Retinal pigment epithelial cell (primary cell): Measurements from ENCODE around the gene SMCO3.
"Not testable (repeated sequence)": the region's sequence is repeated elsewhere in the genome, so short reads cannot be mapped to it uniquely, and the experiment has no call there.

ENCODE experiments used
- DNase-seq: peaks from one replicate; pipeline ENCODE4 v3.0.0-alpha.2; 2010; ENCODE audit warnings: low read depth
- H3K4me3 ChIP-seq: 2 replicates; pipeline ENCODE4 v1.5.1; 2011; ENCODE audit warnings: mild to moderate bottlenecking, low read length, control low read depth, moderate library complexity
- TF ChIP-seq, protein P1 (sequence below): conservative IDR thresholded peaks from 2 replicates; pipeline ENCODE4 v1.5.1; 2011; ENCODE audit warnings: low read depth, low read length, control low read depth, inconsistent platforms

SMCO3 gene

DNA sequence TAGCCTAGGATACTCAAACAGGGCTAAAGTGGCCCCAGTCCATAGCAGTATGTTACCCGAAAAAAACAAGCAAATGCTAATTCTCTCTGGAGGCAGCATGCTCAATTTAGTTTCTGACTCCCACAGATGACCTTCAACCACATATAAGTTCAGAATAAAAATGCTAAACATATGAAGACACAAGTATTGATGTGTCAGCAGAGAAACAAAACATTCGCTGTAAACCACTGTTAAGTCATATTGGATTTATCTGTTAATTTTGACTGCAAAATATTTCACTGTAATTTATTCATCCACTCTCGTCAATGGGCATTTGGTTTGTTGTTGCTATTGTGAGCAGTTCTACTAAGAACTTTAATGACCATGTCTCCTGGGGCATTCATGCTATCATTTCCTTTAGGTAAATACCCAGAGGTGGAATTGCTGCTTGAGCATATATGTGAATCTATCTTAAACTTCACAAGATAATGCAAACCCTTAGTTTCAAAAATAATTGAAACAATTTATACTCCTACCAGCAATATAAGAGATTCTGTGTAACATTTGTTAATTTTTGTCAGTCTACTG lies 47.2 kb downstream of the SMCO3 start:
- TF ChIP-seq, protein P1, sequence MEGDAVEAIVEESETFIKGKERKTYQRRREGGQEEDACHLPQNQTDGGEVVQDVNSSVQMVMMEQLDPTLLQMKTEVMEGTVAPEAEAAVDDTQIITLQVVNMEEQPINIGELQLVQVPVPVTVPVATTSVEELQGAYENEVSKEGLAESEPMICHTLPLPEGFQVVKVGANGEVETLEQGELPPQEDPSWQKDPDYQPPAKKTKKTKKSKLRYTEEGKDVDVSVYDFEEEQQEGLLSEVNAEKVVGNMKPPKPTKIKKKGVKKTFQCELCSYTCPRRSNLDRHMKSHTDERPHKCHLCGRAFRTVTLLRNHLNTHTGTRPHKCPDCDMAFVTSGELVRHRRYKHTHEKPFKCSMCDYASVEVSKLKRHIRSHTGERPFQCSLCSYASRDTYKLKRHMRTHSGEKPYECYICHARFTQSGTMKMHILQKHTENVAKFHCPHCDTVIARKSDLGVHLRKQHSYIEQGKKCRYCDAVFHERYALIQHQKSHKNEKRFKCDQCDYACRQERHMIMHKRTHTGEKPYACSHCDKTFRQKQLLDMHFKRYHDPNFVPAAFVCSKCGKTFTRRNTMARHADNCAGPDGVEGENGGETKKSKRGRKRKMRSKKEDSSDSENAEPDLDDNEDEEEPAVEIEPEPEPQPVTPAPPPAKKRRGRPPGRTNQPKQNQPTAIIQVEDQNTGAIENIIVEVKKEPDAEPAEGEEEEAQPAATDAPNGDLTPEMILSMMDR, result no peak
- no peak for DNase-seq
- H3K4me3 ChIP-seq, result no peak overlapping the region

DNA sequence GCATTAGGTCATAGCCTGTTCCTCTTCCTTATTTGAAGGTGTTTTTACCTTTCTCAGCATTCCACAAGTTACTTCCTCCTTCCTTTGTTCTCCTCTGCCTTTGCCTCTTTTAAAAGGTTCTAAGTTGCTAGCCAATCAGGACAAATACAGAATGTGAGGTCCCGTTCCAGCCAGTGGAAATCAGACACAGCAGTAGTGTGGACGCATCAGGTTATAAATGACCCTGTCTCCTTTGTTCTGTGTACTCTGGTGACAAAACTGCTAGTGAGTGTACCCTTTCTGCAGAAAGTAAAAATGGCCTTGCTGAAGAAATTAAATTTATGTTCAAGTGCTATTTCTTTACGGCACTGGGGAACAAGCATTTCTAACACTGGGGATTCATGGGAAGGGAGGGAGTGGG lies 48.0 kb downstream of the SMCO3 start:
- DNase-seq, H3K4me3 ChIP-seq: not testable (repeated sequence)

DNA sequence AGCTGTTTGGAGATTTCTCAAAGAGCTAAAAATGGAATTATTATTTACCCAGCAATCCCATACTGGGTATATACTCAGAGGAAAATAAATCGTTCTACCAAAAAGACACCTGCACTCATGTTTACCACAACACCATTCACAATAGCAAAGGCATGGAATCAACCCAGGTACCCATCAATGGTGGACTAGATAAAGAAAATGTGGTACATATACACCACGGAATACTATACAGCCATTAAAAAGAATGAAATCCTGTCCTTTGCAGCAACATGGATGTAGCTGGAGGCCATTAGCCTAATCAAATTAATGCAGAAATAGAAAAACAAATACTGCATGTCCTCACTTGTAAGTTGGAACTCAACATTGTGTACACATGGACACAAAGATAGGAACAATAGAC lies 48.6 kb downstream of the SMCO3 start:
- DNase-seq, result no peak
- TF ChIP-seq, protein P1, result no peak
- no peak overlapping the region for H3K4me3 ChIP-seq

DNA sequence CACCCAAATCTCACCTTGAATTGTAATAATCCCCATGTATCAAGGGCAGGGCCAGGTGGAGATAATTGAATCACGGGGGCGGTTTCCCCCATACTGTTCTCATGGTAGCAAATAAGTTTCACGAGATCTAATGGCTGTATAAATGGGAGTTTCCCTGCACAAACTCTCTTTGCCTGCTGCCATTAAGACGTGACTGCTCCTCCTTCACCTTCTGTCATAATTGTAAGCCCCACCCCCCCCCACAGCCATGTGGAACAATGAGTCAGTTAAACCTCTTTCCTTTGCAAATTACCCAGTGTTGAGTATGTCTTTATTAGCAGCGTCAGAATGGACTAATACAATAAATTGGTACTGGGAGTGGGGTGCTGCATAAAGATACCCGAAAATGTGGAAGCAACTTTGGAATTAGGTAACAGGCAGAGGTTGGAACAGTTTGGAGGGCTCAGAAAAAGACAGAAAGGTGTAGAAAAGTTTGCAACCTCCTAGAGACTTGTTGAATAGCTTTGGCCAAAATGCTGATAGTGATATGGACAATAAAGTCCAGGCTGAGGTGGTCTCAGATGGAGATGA lies 54.2 kb downstream of the SMCO3 start:
- DNase-seq, H3K4me3 ChIP-seq: not testable (repeated sequence)

DNA sequence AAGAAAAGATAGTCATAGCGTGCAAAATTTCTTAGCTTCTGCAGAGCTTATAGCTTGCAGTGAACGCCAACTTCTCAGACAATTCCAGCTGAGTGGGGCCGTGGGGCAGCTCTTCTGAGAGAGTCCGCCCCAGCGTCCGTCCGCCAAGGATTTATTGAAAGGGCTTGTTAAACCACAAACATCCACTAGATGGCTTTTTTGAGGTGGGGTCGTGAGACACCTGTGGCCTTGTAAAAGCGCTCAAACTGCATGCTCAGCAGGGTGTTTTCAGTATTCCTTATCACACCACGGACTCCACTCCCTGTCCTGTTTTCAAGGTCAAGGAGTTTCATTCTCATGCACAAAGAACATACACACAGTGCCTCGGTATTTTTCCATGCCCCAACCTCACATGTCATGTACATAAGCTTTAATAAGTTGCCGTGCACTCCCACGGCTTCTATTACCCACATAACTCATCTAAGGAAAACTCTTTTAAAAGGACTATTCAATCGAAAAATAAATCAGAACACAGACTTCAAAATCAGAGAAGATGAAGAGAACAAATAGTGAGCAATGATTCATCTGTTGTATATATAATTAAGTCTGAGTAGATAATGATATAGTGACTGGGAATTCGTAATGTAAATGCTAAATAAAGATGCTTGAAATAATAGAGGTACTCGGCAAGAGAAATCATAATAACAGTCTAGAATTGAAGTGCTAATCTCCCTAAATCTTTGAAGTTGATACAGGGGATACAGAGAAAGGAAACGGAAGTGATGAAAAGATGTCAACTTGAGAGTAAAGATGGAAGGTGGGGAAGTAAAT lies 57.4 kb downstream of the SMCO3 start:
- no peak for DNase-seq
- TF ChIP-seq, protein P1, result peak; percentile 53
- H3K4me3 ChIP-seq, result no peak overlapping the region
